ENCODE results near the gene ZNF862. TPM values are rescaled to one million over a fixed set of nuclear protein-coding genes. Genes with fewer than 3 reads are reported as not detected.
A peak's percentile ranks its signal among the peaks of the same experiment; 100 is the strongest.

The ZNF862 gene
- total RNA-seq, 2 experiments from 2014 or later = 7.9 to 9.1 TPM

DNA sequence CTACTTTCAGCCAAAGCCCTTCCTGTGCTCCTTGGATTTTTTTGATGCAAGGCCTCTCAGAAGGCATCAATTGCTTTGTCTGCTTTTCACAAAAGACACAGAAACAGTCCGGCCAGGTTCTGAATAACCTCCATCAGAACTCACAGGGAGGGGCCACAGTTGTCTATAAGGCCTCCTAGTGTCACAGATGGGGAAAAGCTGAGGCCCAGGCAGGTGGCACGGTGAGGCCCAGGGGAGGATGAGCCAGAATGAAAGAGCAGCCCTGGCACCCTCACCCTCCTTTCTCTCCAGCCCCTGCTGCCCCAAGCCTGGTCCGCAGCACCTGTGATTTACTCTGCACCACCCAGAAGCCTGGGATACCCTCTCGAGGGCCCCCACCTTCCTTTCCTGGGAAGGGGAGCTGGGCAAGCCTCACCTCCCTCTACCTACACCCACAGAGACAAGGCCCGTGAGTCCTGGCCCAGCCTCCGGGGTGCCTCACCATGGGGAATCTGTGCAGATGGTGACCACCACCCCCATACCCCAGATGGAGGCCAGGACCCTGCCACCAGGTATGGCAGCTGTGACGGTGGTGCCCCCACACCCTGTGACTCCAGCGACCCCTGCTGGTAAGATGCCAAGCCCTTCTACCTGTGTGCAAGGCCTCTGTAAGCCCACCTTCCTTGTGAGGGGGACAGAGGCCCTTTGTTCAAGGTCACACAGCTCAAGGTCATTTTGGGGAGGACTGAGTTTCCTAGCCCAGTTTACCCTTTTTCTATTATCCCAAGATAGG lies 38.6 kb upstream of the ZNF862 start:
- intact Hi-C loops (cut with micrococcal nuclease; ENCODE audit: unreplicated experiment) = loop anchor here (1.0 kb wide), 1 partner anchor 137 kb away; no protein-coding TSS in a partner anchor
- Histone ChIP-seq H3K9me2 (ENCODE audit: insufficient read depth, low read length) (no peaks in the 10 kb centered on the region), H3K27ac (ENCODE audit: low read depth, low read length, poor library complexity, severe bottlenecking) (no peak overlapping the region), H3K79me2 (ENCODE audit: insufficient read depth, low read depth, low read length) (no peaks in the 10 kb centered on the region), H3K9me3 (ENCODE audit: low read length) (no peaks in the 10 kb centered on the region), H3K4me1 (ENCODE audit: insufficient read depth, low read length, poor library complexity, severe bottlenecking) (no peaks in the 10 kb centered on the region), H3K4me3 (ENCODE audit: low read depth, low read length, poor library complexity, severe bottlenecking) (no peak overlapping the region), H3K4me2 (ENCODE audit: low read length) (no peak overlapping the region), H3K36me3 (ENCODE audit: insufficient read depth, low read length) (no peaks in the 10 kb centered on the region), H4K20me1 (ENCODE audit: insufficient read depth, low read length) (no peaks in the 10 kb centered on the region), H2AFZ (ENCODE audit: low read length) (no peak overlapping the region)
- TF ChIP-seq, protein P1, sequence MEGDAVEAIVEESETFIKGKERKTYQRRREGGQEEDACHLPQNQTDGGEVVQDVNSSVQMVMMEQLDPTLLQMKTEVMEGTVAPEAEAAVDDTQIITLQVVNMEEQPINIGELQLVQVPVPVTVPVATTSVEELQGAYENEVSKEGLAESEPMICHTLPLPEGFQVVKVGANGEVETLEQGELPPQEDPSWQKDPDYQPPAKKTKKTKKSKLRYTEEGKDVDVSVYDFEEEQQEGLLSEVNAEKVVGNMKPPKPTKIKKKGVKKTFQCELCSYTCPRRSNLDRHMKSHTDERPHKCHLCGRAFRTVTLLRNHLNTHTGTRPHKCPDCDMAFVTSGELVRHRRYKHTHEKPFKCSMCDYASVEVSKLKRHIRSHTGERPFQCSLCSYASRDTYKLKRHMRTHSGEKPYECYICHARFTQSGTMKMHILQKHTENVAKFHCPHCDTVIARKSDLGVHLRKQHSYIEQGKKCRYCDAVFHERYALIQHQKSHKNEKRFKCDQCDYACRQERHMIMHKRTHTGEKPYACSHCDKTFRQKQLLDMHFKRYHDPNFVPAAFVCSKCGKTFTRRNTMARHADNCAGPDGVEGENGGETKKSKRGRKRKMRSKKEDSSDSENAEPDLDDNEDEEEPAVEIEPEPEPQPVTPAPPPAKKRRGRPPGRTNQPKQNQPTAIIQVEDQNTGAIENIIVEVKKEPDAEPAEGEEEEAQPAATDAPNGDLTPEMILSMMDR (conservative IDR thresholded peaks at IDR 0.05; ENCODE audit: low read length) = peak; percentile 82
- no peak for TF ChIP-seq EZH2phosphoT487 (IDR thresholded peaks at IDR 0.05; ENCODE audit: borderline replicate concordance, low read depth, low read length)
- CTCF ChIA-PET (ENCODE audit: unreplicated experiment) = interaction anchor here (1.1 kb wide), 1 partner anchor 18 kb away, joined by 4 read pairs; no protein-coding TSS in a partner anchor
- no TSS peak for BruUV-seq (replicated peaks)
- DNase-seq (ENCODE audit: low spot score) = peak; percentile 63
- POLR2A ChIA-PET = no interaction called here

DNA sequence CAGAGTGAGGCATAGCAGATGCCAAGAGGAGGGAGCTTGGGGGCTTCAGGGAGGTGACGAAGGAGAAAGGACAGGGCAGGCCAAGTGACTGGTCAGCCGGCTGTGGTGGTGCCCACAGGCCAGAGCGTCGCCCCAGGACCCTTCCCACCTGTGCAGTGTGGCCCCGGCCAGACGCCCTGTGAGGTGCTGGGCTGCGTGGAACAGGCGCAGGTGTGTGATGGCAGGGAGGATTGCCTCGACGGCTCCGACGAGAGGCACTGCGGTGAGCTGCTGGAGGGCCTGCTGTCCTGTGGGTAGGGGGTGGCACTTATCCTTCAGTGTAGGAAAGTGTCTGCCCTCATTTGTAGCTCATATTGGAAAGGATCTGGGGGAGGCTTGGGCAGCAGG lies 38.0 kb upstream of the ZNF862 start:
- no TSS peak for BruUV-seq (replicated peaks)
- intact Hi-C loops (cut with micrococcal nuclease; ENCODE audit: unreplicated experiment) = no loop called here
- CTCF ChIA-PET (ENCODE audit: unreplicated experiment) = interaction anchor here (1.1 kb wide), 1 partner anchor 19 kb away, joined by 4 read pairs; no protein-coding TSS in a partner anchor

More for the DNA sequence above, 38.0 kb upstream of the ZNF862 start:
- H3K79me2 ChIP-seq (ENCODE audit: insufficient read depth, low read depth, low read length) = no peaks in the 10 kb centered on the region
- H2AFZ ChIP-seq (ENCODE audit: low read length) = no peak overlapping the region
- H3K36me3 ChIP-seq (ENCODE audit: insufficient read depth, low read length) = no peaks in the 10 kb centered on the region
- no peaks in the 10 kb centered on the region for H3K9me2 ChIP-seq (ENCODE audit: insufficient read depth, low read length)
- H3K9me3 ChIP-seq (ENCODE audit: low read length) = no peaks in the 10 kb centered on the region
- no peak overlapping the region for H3K4me3 ChIP-seq (ENCODE audit: low read depth, low read length, poor library complexity, severe bottlenecking)
- no peak overlapping the region for H3K27ac ChIP-seq (ENCODE audit: low read depth, low read length, poor library complexity, severe bottlenecking)
- H3K4me2 ChIP-seq (ENCODE audit: low read length) = no peak overlapping the region
- DNase-seq (ENCODE audit: low spot score) = no peak
- POLR2A ChIA-PET = no interaction called here
- no peaks in the 10 kb centered on the region for H3K4me1 ChIP-seq (ENCODE audit: insufficient read depth, low read length, poor library complexity, severe bottlenecking)
- TF ChIP-seq, protein P1 (conservative IDR thresholded peaks at IDR 0.05; ENCODE audit: low read length) = peak; percentile 11; the same call in 1 of the 2 replicates
- TF ChIP-seq EZH2phosphoT487 (IDR thresholded peaks at IDR 0.05; ENCODE audit: borderline replicate concordance, low read depth, low read length) = no peak
- no peaks in the 10 kb centered on the region for H4K20me1 ChIP-seq (ENCODE audit: insufficient read depth, low read length)
